ENCODE measurements around the gene ASL. TPM values are rescaled to one million over a fixed set of nuclear protein-coding genes. Genes with fewer than 3 reads are reported as not detected.
A peak's percentile ranks its signal among the peaks of the same experiment; 100 is the strongest.

The ASL gene
- total and polyA plus RNA-seq, 2 experiments from 2014 or later: 54.5 to 81.0 TPM

- in situ Hi-C loops (cut with MboI): no loop called here
- Histone ChIP-seq H3K79me2 (ENCODE audit: insufficient read depth) (no peaks in the 10 kb centered on the region), H4K20me1 (ENCODE audit: insufficient read depth) (no peaks in the 10 kb centered on the region), H3K36me3 (ENCODE audit: low read depth) (no peaks in the 10 kb centered on the region), H3K4me1 (ENCODE audit: insufficient read depth) (peaks cover 47% of the 10 kb centered on the region), H3K9me2 (ENCODE audit: insufficient read depth) (no peaks in the 10 kb centered on the region), H3K27me3 (replicated peaks; ENCODE audit: insufficient read depth) (no peaks in the 10 kb centered on the region), H2AFZ (no peak overlapping the region), H3K9me3 (ENCODE audit: low read depth) (no peaks in the 10 kb centered on the region), H3K9ac (no peak overlapping the region), H3K4me3 (no peak overlapping the region), H3K27ac (no peak overlapping the region), H3K4me2 (ENCODE audit: unreplicated experiment) (no peak overlapping the region), H3F3A (ENCODE audit: insufficient read depth) (peaks cover 20% of the 10 kb centered on the region)
- TF ChIP-seq EZH2phosphoT487 (IDR thresholded peaks at IDR 0.05; ENCODE audit: insufficient read depth, low read depth) (no peak), EZH2 (IDR thresholded peaks at IDR 0.05; ENCODE audit: insufficient read depth, poor library complexity, severe bottlenecking) (no peak)
- WGBS, 2 experiments (ENCODE audit: low coverage in 1 of 2, low lambda C conversion rate in 2 of 2, missing lambda C conversion rate in 2 of 2): 78 to 84% methylated on average over 6 of the region's 6 CpGs
- DNase-seq: no peak
Observed at GRCh38 chr7:66052447-66052846, 23.2 kb upstream of the ASL start.

- in situ Hi-C loops (cut with MboI): no loop called here
Observed at GRCh38 chr7:66054063-66054462, 21.6 kb upstream of the ASL start.

GRCh38 chr7:66055321-66055956 is 20.2 kb upstream of the ASL start:
- H3K36me3 ChIP-seq (ENCODE audit: low read depth): no peaks in the 10 kb centered on the region
- in situ Hi-C loops (cut with MboI): no loop called here
- WGBS, 2 experiments (ENCODE audit: low coverage in 1 of 2, low lambda C conversion rate in 2 of 2, missing lambda C conversion rate in 2 of 2): 71 to 74% methylated on average over 9 of the region's 9 CpGs
- no peak overlapping the region for H3K4me2 ChIP-seq (ENCODE audit: unreplicated experiment)
- H3K9ac ChIP-seq: no peak overlapping the region
- no peak overlapping the region for H3K4me3 ChIP-seq
- H2AFZ ChIP-seq: no peak overlapping the region
- H3K9me3 ChIP-seq (ENCODE audit: low read depth): no peaks in the 10 kb centered on the region
- no peaks in the 10 kb centered on the region for H3K27me3 ChIP-seq (replicated peaks; ENCODE audit: insufficient read depth)
- H3F3A ChIP-seq (ENCODE audit: insufficient read depth): peaks cover 15% of the 10 kb centered on the region
- no peaks in the 10 kb centered on the region for H3K9me2 ChIP-seq (ENCODE audit: insufficient read depth)
- H3K4me1 ChIP-seq (ENCODE audit: insufficient read depth): peaks cover 33% of the 10 kb centered on the region
- DNase-seq: peak; percentile 82
- no peaks in the 10 kb centered on the region for H3K79me2 ChIP-seq (ENCODE audit: insufficient read depth)
- TF ChIP-seq EZH2 (IDR thresholded peaks at IDR 0.05; ENCODE audit: insufficient read depth, poor library complexity, severe bottlenecking) (no peak), EZH2phosphoT487 (IDR thresholded peaks at IDR 0.05; ENCODE audit: insufficient read depth, low read depth) (no peak)
- peak overlapping the region; percentile 15; the same call in 1 of the 2 replicates for H3K27ac ChIP-seq
- H4K20me1 ChIP-seq (ENCODE audit: insufficient read depth): no peaks in the 10 kb centered on the region

More at GRCh38 chr7:66054063-66054462, 21.6 kb upstream of the ASL start:
- H3K27ac ChIP-seq: no peak overlapping the region
- no peak for DNase-seq
- H3K79me2 ChIP-seq (ENCODE audit: insufficient read depth): no peaks in the 10 kb centered on the region
- peaks cover 38% of the 10 kb centered on the region for H3K4me1 ChIP-seq (ENCODE audit: insufficient read depth)
- H3K9me3 ChIP-seq (ENCODE audit: low read depth): no peaks in the 10 kb centered on the region
- 73 to 80% methylated on average over 6 of the region's 6 CpGs for WGBS, 2 experiments (ENCODE audit: low coverage in 1 of 2, low lambda C conversion rate in 2 of 2, missing lambda C conversion rate in 2 of 2)
- H3K36me3 ChIP-seq (ENCODE audit: low read depth): no peaks in the 10 kb centered on the region
- H3K9ac ChIP-seq: no peak overlapping the region
- H3K27me3 ChIP-seq (replicated peaks; ENCODE audit: insufficient read depth): no peaks in the 10 kb centered on the region
- H3K4me2 ChIP-seq (ENCODE audit: unreplicated experiment): no peak overlapping the region
- peaks cover 23% of the 10 kb centered on the region for H3F3A ChIP-seq (ENCODE audit: insufficient read depth)
- no peak overlapping the region; the same call in 1 of the 2 replicates for H2AFZ ChIP-seq
- H3K4me3 ChIP-seq: no peak overlapping the region
- H3K9me2 ChIP-seq (ENCODE audit: insufficient read depth): no peaks in the 10 kb centered on the region
- TF ChIP-seq EZH2 (IDR thresholded peaks at IDR 0.05; ENCODE audit: insufficient read depth, poor library complexity, severe bottlenecking) (no peak), EZH2phosphoT487 (IDR thresholded peaks at IDR 0.05; ENCODE audit: insufficient read depth, low read depth) (no peak)
- no peaks in the 10 kb centered on the region for H4K20me1 ChIP-seq (ENCODE audit: insufficient read depth)

GRCh38 chr7:66060796-66061195 is 14.8 kb upstream of the ASL start:
- WGBS, 2 experiments (ENCODE audit: low coverage in 1 of 2, low lambda C conversion rate in 2 of 2, missing lambda C conversion rate in 2 of 2): 93% methylated on average over 1 of the region's 1 CpG
- Histone ChIP-seq H4K20me1 (ENCODE audit: insufficient read depth) (no peaks in the 10 kb centered on the region), H2AFZ (no peak overlapping the region), H3K79me2 (ENCODE audit: insufficient read depth) (no peaks in the 10 kb centered on the region), H3K9ac (no peak overlapping the region), H3K4me3 (no peak overlapping the region), H3K4me1 (ENCODE audit: insufficient read depth) (no peaks in the 10 kb centered on the region), H3K36me3 (ENCODE audit: low read depth) (no peaks in the 10 kb centered on the region), H3K9me2 (ENCODE audit: insufficient read depth) (no peaks in the 10 kb centered on the region), H3K4me2 (ENCODE audit: unreplicated experiment) (no peak overlapping the region), H3K9me3 (ENCODE audit: low read depth) (no peaks in the 10 kb centered on the region), H3K27ac (no peak overlapping the region), H3F3A (ENCODE audit: insufficient read depth) (peaks cover 3% of the 10 kb centered on the region; the same call in 1 of the 2 replicates), H3K27me3 (replicated peaks; ENCODE audit: insufficient read depth) (no peaks in the 10 kb centered on the region)
- DNase-seq: no peak
- TF ChIP-seq EZH2 (IDR thresholded peaks at IDR 0.05; ENCODE audit: insufficient read depth, poor library complexity, severe bottlenecking): no peak
- TF ChIP-seq EZH2phosphoT487 (IDR thresholded peaks at IDR 0.05; ENCODE audit: insufficient read depth, low read depth): no peak
- in situ Hi-C loops (cut with MboI): no loop called here

All from GM23248 (cell line).